GM19397 (cell line): ENCODE measurements around the gene MDM4.
A peak's percentile ranks its signal among the peaks of the same experiment; 100 is the strongest.
"Not testable (repeated sequence)": the region's sequence is repeated elsewhere in the genome, so short reads cannot be mapped to it uniquely, and the experiment has no call there.

Experiments
- ATAC-seq: cut with Tn5 transposase; IDR thresholded peaks from one replicate; pipeline ENCODE4 v1.9.1; 2021; ENCODE audit warnings: mild to moderate bottlenecking, moderate library complexity; ENCODE audit not compliant: unreplicated experiment

MDM4 gene

GRCh38 chr1:204513117-204513716, 3.0 kb upstream of the MDM4 start:
- ATAC-seq: no peak

- no peak for ATAC-seq
Observed at GRCh38 chr1:204514828-204515227, 1.4 kb upstream of the MDM4 start.

- not testable (repeated sequence) for ATAC-seq
Observed at GRCh38 chr1:204517382-204517781, 1.2 kb downstream of the MDM4 start.

DNA sequence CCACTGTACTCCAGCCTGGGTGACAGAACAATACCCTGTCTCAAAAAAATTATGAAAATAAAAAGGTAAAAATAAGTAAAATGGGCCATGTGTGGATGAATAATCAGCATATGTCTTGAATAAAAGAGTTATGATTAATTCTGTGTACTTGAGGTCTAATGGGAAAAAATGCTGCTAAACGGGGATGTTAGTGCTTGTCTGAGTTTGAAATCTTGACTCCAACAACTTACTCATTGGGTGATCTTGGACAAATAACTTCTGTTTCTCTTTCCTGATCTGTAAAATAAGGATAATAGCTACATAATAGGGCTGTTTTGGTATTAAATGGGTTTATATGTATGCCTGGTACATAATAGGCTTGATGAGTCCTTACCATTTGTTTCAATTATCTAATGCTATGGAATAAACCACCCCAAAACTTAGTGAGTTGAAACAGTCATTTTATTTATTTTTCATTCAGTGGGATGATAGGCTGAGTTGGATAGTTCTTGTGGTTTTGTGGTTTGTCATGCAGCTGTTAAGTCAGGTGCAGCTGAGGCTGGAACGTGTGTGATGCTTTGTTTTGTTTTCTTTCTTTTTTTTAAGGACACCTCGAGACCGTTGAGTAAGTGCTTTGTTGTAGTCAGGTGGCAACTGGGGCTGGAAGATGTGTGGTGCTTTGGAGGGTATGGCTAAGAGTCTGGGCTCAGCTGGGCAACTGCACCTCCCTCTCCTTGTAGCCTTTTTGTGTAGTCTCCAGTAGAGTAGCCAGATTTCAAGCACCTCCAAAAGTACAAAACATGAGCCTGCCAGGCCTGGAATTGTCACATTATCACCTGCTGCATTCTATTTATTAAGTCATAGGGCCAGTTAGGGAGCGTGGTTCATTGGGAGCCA, 4.9 kb downstream of the MDM4 start:
- ATAC-seq: peak; percentile 48

DNA sequence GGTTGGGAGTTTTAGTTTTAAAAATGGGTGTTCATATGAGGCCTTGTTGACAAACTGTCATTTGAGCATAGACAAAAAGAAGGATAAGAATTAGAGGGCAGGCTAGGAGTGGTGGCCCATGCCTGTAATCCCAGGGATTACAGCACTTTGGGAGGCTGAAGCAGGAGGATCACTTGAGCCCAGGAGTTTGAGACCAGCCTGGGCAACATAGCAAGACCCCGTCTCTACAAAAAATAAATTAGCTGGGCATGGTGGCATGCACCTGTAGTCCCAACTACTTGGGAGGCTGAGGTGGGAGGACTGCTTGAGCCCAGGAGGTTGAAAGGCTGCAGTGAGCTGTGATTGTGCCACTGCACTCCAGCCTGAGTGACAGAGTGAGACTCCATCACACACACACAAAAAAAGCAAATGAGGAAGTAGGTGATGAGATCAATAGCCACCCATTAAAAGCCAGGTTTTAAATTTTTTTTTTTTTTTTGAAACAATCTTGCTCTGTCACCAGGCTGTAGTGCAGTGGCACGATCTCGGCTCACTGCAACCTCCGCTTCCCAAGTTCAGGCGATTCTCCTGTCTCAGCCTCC, 5.8 kb downstream of the MDM4 start:
- ATAC-seq: not testable (repeated sequence)

- no peak for ATAC-seq
Observed at GRCh38 chr1:204523605-204524215, 7.5 kb downstream of the MDM4 start.

GRCh38 chr1:204524986-204525385, 8.8 kb downstream of the MDM4 start:
- ATAC-seq: no peak

- ATAC-seq: no peak
Observed at GRCh38 chr1:204528241-204528640, 12.0 kb downstream of the MDM4 start.

GRCh38 chr1:204528677-204529076, 12.5 kb downstream of the MDM4 start:
- ATAC-seq: no peak

GRCh38 chr1:204529371-204529895, 13.2 kb downstream of the MDM4 start:
- ATAC-seq: no peak

DNA sequence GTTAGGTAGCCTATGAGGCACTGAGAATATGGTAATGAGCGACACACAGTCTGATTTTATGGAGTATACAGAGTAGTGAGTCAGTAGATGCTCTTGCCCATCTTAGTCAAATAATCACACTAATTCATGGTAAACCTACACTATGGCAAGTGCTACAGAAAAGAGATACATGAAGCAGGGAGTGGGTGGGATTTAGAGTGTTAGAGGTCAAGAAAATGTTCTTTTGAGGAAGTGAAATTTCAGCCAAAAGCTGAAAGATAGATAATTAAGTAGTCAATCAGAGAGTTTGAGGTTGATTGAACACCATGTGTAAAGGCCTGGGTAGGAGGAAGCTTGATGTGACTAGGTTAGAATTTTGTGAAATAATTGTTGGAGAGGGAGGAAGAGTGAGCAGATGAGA, 14.7 kb downstream of the MDM4 start:
- peak; percentile 71 for ATAC-seq

GRCh38 chr1:204532832-204533231, 16.6 kb downstream of the MDM4 start:
- ATAC-seq: no peak

- ATAC-seq: no peak
Observed at GRCh38 chr1:204541626-204542025, 25.4 kb downstream of the MDM4 start.

GRCh38 chr1:204544321-204544720, 28.1 kb downstream of the MDM4 start:
- no peak for ATAC-seq

GRCh38 chr1:204545202-204545601, 29.0 kb downstream of the MDM4 start:
- ATAC-seq: no peak

- no peak for ATAC-seq
Observed at GRCh38 chr1:204545881-204546280, 29.7 kb downstream of the MDM4 start.

GRCh38 chr1:204548265-204548664, 32.1 kb downstream of the MDM4 start:
- ATAC-seq: no peak

- ATAC-seq: no peak
Observed at GRCh38 chr1:204549313-204549712, 33.1 kb downstream of the MDM4 start.

DNA sequence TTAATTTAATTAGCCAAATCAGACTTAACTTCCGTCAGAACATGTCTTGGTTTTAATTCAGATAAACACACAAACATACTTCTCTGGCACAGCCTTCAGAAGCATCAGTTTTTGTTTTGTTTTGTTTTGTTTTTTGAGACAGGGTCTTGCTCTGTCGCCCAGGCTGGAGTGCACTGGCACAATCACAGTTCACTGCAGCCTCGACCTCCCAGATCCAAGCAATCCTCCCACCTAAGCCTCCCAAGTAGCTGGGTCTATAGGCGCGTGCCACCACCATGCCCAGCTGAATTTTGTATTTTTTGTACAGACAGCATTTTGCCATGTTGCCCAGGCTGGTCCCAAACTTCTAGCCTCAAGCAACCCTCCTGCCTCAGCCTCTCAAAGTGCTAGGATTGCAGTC, 34.7 kb downstream of the MDM4 start:
- ATAC-seq: no peak

- no peak for ATAC-seq
Observed at GRCh38 chr1:204556458-204557052, 40.3 kb downstream of the MDM4 start.

- ATAC-seq: no peak
Observed at GRCh38 chr1:204558467-204558866, 42.3 kb downstream of the MDM4 start.
